GM18909 (cell line): ENCODE results near the gene SCLY.
"Not testable (repeated sequence)": the region's sequence is repeated elsewhere in the genome, so short reads cannot be mapped to it uniquely, and the experiment has no call there.

Experiments used
- ATAC-seq: cut with Tn5 transposase; IDR thresholded peaks from one replicate; pipeline ENCODE4 v1.9.1; 2021; ENCODE audit warnings: mild to moderate bottlenecking; ENCODE audit not compliant: unreplicated experiment, poor library complexity

SCLY gene

DNA sequence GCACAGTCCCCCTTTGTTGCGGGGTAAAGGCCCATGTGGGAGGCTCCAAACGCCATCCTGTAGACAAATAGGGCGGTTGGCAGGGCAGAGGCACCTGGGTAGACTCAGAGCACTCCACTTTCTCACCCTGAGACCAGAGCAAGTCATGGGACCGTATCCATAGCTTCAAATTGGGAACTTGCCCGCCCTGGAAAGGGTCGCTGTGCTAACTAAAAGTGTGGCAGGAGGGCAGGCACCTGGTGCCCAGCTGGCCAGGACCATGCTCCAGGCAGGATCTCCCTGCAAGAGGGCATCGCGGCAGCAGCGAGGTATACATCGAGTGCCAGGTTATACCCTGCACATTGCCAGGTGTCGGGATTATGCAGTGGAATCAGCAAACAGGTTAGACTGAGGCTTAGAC is 20.8 kb upstream of the SCLY start:
- no peak for ATAC-seq

GRCh38 chr2:238040918-238041317 is 19.9 kb upstream of the SCLY start:
- ATAC-seq, result no peak

- ATAC-seq, result no peak
Measured at GRCh38 chr2:238042090-238042489, 18.7 kb upstream of the SCLY start.

DNA sequence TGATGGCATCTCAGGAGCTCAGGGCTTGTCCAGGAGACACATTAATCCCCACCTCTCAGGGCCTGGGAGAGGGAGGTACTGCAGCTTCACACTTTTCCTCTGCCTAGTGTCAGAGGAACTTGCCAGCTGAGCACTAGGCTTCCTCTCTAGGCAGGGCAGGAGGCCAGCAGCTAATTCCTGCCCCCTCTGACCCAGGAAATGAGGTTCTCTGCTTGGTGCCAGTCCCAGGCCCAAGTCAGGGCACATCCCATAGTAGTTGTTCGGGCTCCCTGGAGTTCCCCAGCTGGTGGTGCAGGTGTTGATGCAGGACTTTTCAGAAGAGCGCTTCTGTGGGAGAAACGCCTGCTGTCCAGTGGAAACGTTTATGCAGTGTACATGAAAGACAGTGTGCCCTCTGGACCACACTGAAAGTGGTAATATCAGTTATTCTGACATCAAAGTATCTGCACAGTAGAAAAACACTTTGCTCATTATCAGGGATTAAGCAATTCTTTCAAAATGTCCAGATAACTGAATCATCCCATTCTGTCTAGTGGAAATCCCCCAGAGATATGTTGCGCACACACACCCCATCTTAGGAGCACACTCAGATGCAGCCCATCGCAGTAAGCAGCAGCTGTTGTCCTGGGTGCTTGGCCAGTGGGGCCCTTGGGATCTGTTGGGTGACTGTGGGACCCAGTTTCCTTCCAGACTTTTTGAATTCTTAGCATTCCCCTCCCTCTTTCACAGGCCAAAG is 17.8 kb upstream of the SCLY start:
- ATAC-seq, result no peak

- no peak for ATAC-seq
Measured at GRCh38 chr2:238043851-238044250, 16.9 kb upstream of the SCLY start.

DNA sequence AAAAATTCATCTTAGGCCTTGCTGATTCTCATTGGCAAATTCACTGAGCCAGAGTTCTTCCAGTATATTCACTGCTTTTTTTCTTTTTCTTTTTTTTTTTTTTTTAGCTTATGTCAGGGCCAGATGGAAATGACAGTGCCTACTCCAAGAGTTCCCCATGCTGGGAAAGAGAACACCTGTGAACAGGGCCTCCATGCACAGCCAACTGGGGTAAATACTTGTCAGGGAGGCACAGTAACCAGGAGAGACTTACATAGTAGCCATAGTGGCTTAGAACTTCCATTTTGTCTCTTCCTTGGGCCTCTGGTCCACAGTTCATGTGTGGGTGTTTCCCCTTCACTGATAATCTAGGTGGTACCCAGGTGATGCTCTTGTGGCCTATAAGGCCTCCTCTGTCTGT is 15.2 kb upstream of the SCLY start:
- no peak for ATAC-seq

- ATAC-seq, result no peak
Measured at GRCh38 chr2:238046725-238047270, 14.0 kb upstream of the SCLY start.

DNA sequence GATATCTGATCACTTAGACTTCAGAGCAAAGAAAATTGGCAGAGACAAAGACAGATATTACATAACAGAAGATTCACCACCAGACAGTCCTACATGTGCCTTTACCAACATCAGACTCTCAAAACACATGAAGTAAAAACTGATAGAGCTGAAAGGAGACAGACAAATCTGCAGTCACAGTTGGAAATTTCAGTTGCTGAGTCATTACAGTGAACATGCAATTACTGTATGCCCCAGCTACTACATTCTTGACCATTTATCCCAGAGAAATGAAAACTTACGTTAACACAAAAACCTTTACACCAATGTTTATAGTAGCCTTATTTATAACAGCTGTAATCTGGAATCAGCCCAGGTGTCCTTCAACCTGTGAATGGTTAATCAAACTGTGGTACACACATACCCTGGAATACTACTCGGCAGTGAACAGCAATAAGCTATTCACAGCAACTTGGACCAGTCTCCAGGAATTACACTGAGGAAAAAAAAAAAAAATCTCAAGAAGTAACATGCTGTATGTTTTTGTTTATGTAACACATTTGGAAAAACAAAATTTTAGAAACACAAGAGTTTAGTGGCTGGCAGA is 7.5 kb upstream of the SCLY start:
- no peak for ATAC-seq

DNA sequence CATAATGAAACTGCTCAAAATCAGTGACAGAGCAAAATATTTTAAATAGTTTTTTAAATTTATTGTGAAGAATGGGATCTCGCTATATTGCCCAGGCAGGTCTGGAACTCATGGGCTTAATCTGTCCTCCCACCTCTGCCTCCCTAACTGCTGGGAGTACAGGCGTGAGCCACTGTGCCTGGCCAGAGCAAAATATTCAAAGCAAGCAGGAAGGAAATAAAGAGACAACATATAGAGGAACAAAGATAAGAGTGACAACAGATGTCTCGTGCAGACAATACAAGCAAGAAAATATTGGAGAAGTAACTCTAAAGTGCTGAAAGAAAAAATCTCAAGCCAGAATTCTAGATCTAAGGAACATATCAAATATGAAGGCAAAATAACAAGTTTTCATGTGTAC is 5.0 kb upstream of the SCLY start:
- no peak for ATAC-seq

- not testable (repeated sequence) for ATAC-seq
Measured at GRCh38 chr2:238057696-238058575, 2.9 kb upstream of the SCLY start.

DNA sequence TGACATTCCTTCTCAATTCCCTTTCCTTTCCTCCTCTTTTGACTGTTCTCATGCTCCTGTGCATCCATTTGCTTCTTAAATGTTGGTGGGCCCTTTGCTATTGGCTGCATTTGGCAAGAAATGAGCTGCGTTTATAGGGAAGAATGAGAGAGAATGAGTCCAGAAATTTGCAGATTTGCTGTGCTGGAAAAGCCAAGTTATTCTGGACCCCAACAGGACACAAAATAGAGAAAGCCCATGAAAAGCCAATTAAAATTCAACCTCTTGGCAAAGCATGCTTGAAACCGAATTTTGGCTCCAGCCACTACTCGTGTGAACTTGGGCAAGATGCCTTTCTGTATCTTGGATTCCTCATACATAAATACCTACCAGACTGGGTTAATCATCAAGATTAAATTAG is 1.3 kb upstream of the SCLY start:
- ATAC-seq, result no peak

DNA sequence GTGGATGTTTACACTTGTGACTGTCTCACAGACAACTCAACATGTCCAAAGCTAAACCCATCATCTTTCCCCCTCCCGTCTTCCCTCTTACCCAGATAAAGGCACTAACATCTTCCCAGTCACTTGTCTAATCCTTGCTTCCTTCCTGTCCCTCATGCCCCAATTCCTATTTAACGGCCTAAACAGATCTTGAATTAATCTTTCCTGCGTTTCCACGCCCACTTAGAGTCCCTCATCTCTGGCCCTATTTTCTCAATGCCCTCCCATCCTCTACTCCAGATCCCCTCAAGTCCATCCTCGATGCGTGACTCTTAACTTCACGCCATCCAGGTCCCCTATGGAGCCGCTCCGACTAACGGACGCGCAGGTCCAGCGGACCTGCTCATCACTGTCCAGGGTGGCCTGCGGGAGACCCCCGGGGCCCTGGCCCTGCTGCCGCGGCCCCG is 682 bp upstream of the SCLY start:
- no peak for ATAC-seq

- ATAC-seq, result peak; percentile 18
Measured at GRCh38 chr2:238061315-238062202, 758 bp downstream of the SCLY start.

DNA sequence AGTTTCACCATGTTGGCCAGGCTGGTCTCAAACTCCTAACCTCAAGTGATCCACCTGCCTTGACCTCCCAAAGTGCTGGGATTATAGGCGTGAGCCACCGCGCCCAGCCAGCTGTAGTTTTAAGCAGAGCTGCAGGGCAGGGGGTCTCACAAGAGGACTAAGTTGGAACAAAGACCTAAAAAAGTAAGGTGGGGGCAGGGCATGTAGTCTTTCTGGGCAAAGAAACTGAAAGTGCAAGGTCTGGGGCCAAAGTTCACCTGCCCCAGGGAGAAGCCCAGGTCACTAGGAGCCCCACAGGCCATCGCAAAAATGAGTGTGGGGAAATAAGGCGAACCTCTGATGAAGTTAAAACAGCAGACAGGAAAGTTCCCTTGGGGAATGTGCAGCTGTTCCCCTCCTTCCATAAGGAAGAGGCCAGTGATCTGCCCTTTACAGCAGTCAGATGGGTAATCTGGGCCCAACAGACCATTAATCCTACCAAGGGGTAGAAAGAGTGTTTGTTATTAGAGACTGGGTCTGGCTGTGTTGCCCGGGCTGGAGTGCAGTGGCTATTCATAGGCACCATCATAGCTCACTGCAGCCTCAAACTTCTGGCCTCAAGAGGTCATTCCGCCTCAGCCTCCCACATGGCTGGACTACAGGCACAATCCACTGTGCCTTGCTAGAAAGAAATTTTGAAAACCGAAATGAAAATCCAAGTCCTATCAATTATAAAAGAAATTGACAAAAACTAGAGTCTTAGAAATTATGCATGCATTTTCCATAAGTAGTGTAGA is 2.8 kb downstream of the SCLY start:
- no peak for ATAC-seq

- no peak for ATAC-seq
Measured at GRCh38 chr2:238064376-238064775, 3.6 kb downstream of the SCLY start.

DNA sequence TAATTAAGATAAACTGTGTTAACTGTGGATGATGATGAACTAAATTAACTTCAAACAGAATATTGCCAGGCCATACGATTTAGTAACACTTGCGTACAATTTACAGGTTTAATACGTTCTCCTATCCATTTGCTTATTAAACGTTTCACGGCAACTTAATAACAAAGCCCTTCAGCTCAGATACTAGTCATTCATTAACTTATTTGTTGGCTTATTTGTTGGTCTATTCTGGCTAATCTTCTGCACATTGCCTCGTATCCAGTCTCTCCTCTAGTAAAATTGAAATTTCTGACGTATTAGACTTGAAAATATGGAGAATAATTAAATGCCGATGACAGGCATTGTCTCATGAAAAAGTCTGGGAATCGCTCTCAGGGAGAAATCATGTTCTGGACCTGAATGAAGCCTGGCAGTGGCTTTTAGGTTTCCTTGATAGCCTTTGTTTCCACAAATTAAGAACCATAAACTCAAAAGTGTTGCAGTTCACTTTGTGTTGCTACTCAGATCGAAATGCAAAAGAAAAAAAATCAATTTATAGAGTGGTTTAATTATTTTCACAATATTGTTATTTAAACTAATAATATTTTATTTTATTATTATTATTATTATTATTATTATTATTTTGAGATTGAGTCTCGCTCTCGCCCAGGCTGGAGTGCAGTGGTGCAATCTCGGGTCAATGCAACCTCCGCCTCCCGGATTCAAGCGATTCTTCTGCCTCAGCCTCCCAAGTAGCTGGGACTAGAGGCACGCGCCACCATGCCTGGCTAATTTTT is 4.5 kb downstream of the SCLY start:
- no peak for ATAC-seq

DNA sequence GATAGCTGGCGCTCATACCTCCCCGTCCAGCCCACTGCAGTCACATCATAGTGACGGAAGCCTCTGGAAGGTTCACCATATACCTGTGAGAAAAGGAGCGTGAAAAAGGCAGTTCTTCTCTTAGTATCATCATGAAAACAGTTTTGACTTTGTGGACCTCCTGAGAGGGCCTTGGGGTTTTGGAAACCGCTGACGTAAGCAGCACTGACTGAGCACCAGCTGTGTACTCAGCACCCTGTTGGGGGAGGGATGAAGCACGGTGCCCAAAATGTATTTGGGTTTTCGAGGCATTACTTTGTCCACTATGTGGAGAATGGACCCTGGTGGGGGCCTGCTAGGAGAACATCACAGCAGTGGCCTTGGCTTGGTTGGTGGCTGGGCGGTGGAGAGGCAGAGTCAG is 5.4 kb downstream of the SCLY start:
- ATAC-seq, result no peak

GRCh38 chr2:238066718-238067117 is 5.9 kb downstream of the SCLY start:
- ATAC-seq, result not testable (repeated sequence)
